Gastroesophageal sphincter (tissue), 4 donors: ENCODE measurements around the gene HEMK1. TPM values are rescaled to one million over a fixed set of nuclear protein-coding genes. Genes with fewer than 3 reads are reported as not detected.

Source experiments
- ATAC-seq: fragments of 150-250 bp; one replicate; pipeline ENCODE4 v1.9.1; 2016; ENCODE audit warnings: mild to moderate bottlenecking, moderate library complexity
- H3K27ac ChIP-seq, 4 donors: fragments of 200-600 bp; sonication (generic) in 3 of 4; 1 replicate in 3 of 4; 2 replicates in 1 of 4; pipeline ENCODE4 v1.5.1; 2016 to 2019
- H3K27me3 ChIP-seq: fragments of 200-600 bp; sonication (generic); one replicate; pipeline ENCODE4 v1.5.1; 2019
- H3K36me3 ChIP-seq, 2 donors: fragments of 200-600 bp; sonication (generic); one replicate each; pipeline ENCODE4 v1.5.1; 2019; ENCODE audit warnings: control low read depth in 1 of 2
- H3K4me1 ChIP-seq, 3 donors: fragments of 200-600 bp; sonication (generic); 1 replicate in 2 of 3; 2 replicates in 1 of 3; pipeline ENCODE4 v1.5.1; 2016 to 2019; ENCODE audit warnings: control low read depth in 2 of 3
- H3K4me3 ChIP-seq, 2 donors: fragments of 200-600 bp; sonication (generic); one replicate each; pipeline ENCODE4 v1.5.1; 2019; ENCODE audit warnings: mild to moderate bottlenecking in 1 of 2, moderate library complexity in 1 of 2
- H3K9me3 ChIP-seq, 3 donors: fragments of 200-600 bp; sonication (generic); one replicate each; pipeline ENCODE4 v1.5.1; 2017 to 2019; ENCODE audit warnings: control low read depth in 2 of 3
- CTCF ChIP-seq, 4 experiments: fragments of 200-600 bp in 2 of 4; fragments of 450-650 bp in 2 of 4; sonication (generic) in 1 of 4; IDR thresholded peaks; one replicate each; pipeline ENCODE4 v1.5.1; 2017 to 2019; ENCODE audit warnings: antibody characterized with exemption in 4 of 4, mild to moderate bottlenecking in 2 of 4, moderate library complexity in 2 of 4
- EP300 ChIP-seq: sonication (generic); formaldehyde crosslinking; IDR thresholded peaks from one replicate; pipeline ENCODE4 v1.6.1; 2017; ENCODE audit warnings: antibody characterized with exemption, mild to moderate bottlenecking
- POLR2A ChIP-seq, 2 donors: fragments of 450-650 bp; IDR thresholded peaks; one replicate each; pipeline ENCODE4 v1.6.1; 2017; ENCODE audit warnings: antibody characterized with exemption in 2 of 2, mild to moderate bottlenecking in 2 of 2, moderate library complexity in 1 of 2
- POLR2AphosphoS5 ChIP-seq: sonication (generic); formaldehyde crosslinking; IDR thresholded peaks from one replicate; pipeline ENCODE4 v1.6.1; 2017; ENCODE audit warnings: antibody characterized with exemption
- WGBS, 2 donors: methylation state at CpG; one replicate each; pipeline ENCODE4 v1.1.5; 2018; ENCODE audit warnings: low coverage in 1 of 2; 5-methylcytosine and 5-hydroxymethylcytosine counted together
- total RNA-seq, 4 donors: library from RNA; depleted of rRNA; stranded (reverse); fragments of >200 nt; gene quantifications; one replicate each; pipeline ENCODE4 v1.1.0, GENCODE V29; 2016

The HEMK1 gene
- total RNA-seq, 4 donors from 2014 or later, result 6.4 to 11.7 (median 11.4) TPM

GRCh38 chr3:50550079-50550736 lies 19.1 kb upstream of the HEMK1 start:
- H3K27ac ChIP-seq, result no peak overlapping the region
- H3K36me3 ChIP-seq, result no peaks in the 10 kb centered on the region
- H3K27me3 ChIP-seq, result peaks cover 8% of the 10 kb centered on the region
- ATAC-seq, result no peak
- no peaks in the 10 kb centered on the region for H3K9me3 ChIP-seq
- no peak for TF ChIP-seq EP300
- TF ChIP-seq CTCF (IDR thresholded peaks at IDR 0.05), result peak in 3 of 4 experiments; percentile 53 to 81 (median 75)
- TF ChIP-seq POLR2AphosphoS5, result no peak
- WGBS, 2 donors, result no CpG with 5 or more reads among the region's 13 CpGs
- H3K4me3 ChIP-seq, result no peak overlapping the region
- no peaks in the 10 kb centered on the region for H3K4me1 ChIP-seq

- peaks cover 12% of the 10 kb centered on the region for H3K27me3 ChIP-seq
- no peak for ATAC-seq
- H3K36me3 ChIP-seq, result no peaks in the 10 kb centered on the region
- 60 to 69% methylated on average over 3 to 8 of the region's 9 CpGs for WGBS, 2 donors
- H3K9me3 ChIP-seq, result no peaks in the 10 kb centered on the region
- no peaks in the 10 kb centered on the region for H3K4me1 ChIP-seq
- no peak overlapping the region for H3K4me3 ChIP-seq
- H3K27ac ChIP-seq, result no peak overlapping the region
- TF ChIP-seq POLR2AphosphoS5 (no peak), CTCF (IDR thresholded peaks at IDR 0.05) (no peak), POLR2A (IDR thresholded peaks at IDR 0.05) (no peak), EP300 (no peak)
Observed at GRCh38 chr3:50551054-50551659, 18.2 kb upstream of the HEMK1 start.

- H3K27me3 ChIP-seq, result peaks cover 12% of the 10 kb centered on the region
- no peak overlapping the region for H3K4me3 ChIP-seq
- WGBS, 2 donors, result 53% methylated on average over 3 of the region's 7 CpGs; no CpG with 5 or more reads in 1 of the 2 donors
- no peaks in the 10 kb centered on the region for H3K36me3 ChIP-seq
- H3K9me3 ChIP-seq, result no peaks in the 10 kb centered on the region
- no peak for ATAC-seq
- H3K4me1 ChIP-seq, result no peaks in the 10 kb centered on the region
- no peak for TF ChIP-seq CTCF (IDR thresholded peaks at IDR 0.05)
- TF ChIP-seq POLR2A (IDR thresholded peaks at IDR 0.05), result no peak
- no peak for TF ChIP-seq POLR2AphosphoS5
- no peak for TF ChIP-seq EP300
- no peak overlapping the region for H3K27ac ChIP-seq
Observed at GRCh38 chr3:50551681-50552435, 17.5 kb upstream of the HEMK1 start.

- Histone ChIP-seq H3K27ac (no peak overlapping the region), H3K9me3 (no peaks in the 10 kb centered on the region), H3K36me3 (no peaks in the 10 kb centered on the region), H3K27me3 (peaks cover 12% of the 10 kb centered on the region), H3K4me1 (no peaks in the 10 kb centered on the region), H3K4me3 (no peak overlapping the region)
- ATAC-seq, result no peak
- no CpG with 5 or more reads among the region's 9 CpGs for WGBS, 2 donors
- TF ChIP-seq EP300, result no peak
- TF ChIP-seq CTCF (IDR thresholded peaks at IDR 0.05), result no peak
- no peak for TF ChIP-seq POLR2AphosphoS5
- no peak for TF ChIP-seq POLR2A (IDR thresholded peaks at IDR 0.05)
Observed at GRCh38 chr3:50552598-50552997, 16.7 kb upstream of the HEMK1 start.
